Cardiac muscle cell (in vitro differentiated cells and primary cell): ENCODE results near the gene ZIC4. TPM values are rescaled to one million over a fixed set of nuclear protein-coding genes. Genes with fewer than 3 reads are reported as not detected.

ENCODE experiments used
- DNase-seq, 2 donors: peaks; one replicate each; pipeline versions ENCODE4 v3.0.0 to v3.0.0-alpha.2; 2010 to 2017; ENCODE audit warnings: low read depth in 1 of 2, low spot score in 1 of 2
- H3K27ac ChIP-seq: fragments of 200-600 bp; sonication (generic); 2 replicates; pipeline ENCODE4 v1.5.1; 2016
- H3K27me3 ChIP-seq: fragments of 200-600 bp; sonication (generic); 2 replicates; pipeline ENCODE4 v1.6.0; 2016; ENCODE audit warnings: control low read depth
- H3K36me3 ChIP-seq: fragments of 200-600 bp; sonication (generic); 2 replicates; pipeline ENCODE4 v1.5.1; 2016; ENCODE audit warnings: control low read depth
- H3K4me1 ChIP-seq: fragments of 200-600 bp; sonication (generic); 2 replicates; pipeline ENCODE4 v1.8.1; 2017; ENCODE audit warnings: low read depth, mild to moderate bottlenecking, mixed run types
- H3K4me3 ChIP-seq: fragments of 200-600 bp; sonication (generic); 2 replicates; pipeline ENCODE4 v1.5.1; 2016; ENCODE audit warnings: mild to moderate bottlenecking
- H3K9me3 ChIP-seq: fragments of 200-600 bp; sonication (generic); 2 replicates; pipeline ENCODE4 v1.5.1; 2017; ENCODE audit warnings: low read depth, mild to moderate bottlenecking, control low read depth
- polyA plus RNA-seq: library from polyadenylated mRNA; unstranded; fragments of >200 nt; fragmentation: Nextera tagmentation; extraction: Ambion mirVana; gene quantifications from 2 replicates; pipeline ENCODE4 v1.2.1, GENCODE V29; 2016
- total RNA-seq: library from RNA; depleted of rRNA; stranded (reverse); fragments of >200 nt; gene quantifications from 2 replicates; pipeline ENCODE4 v1.2.3, GENCODE V29; 2016
- TF ChIP-seq, protein P1 (sequence below): IDR thresholded peaks from 2 replicates; pipeline ENCODE4 v1.5.1; 2012; ENCODE audit warnings: low read depth, mild to moderate bottlenecking, low read length

Gene ZIC4
- total and polyA plus RNA-seq, 2 experiments from 2014 or later, result not detected

DNA sequence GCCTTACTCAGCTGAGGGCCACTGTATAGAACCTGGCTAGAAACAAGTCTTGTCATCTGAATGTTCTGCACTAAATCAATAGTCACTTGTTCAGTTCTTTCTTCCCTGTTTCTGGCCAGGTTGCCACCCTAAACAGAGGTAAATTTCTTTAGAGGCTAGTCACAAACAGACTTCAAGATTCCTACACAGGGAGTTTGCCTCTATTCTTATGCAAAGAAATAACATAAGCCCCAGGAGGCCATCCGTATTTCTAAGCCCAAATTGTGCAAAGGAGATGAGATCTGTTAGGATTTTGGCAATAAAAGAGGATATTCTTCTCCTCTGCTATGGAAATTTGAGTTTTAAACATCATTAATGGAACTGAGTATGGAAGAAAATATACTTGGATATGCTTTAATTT, 4.9 kb downstream of the ZIC4 start:
- Histone ChIP-seq H3K36me3 (no peaks in the 10 kb centered on the region), H3K27me3 (peaks cover 100% of the 10 kb centered on the region), H3K9me3 (no peaks in the 10 kb centered on the region), H3K27ac (no peak overlapping the region), H3K4me1 (no peaks in the 10 kb centered on the region), H3K4me3 (no peak overlapping the region)
- TF ChIP-seq, protein P1, sequence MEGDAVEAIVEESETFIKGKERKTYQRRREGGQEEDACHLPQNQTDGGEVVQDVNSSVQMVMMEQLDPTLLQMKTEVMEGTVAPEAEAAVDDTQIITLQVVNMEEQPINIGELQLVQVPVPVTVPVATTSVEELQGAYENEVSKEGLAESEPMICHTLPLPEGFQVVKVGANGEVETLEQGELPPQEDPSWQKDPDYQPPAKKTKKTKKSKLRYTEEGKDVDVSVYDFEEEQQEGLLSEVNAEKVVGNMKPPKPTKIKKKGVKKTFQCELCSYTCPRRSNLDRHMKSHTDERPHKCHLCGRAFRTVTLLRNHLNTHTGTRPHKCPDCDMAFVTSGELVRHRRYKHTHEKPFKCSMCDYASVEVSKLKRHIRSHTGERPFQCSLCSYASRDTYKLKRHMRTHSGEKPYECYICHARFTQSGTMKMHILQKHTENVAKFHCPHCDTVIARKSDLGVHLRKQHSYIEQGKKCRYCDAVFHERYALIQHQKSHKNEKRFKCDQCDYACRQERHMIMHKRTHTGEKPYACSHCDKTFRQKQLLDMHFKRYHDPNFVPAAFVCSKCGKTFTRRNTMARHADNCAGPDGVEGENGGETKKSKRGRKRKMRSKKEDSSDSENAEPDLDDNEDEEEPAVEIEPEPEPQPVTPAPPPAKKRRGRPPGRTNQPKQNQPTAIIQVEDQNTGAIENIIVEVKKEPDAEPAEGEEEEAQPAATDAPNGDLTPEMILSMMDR, result no peak
- DNase-seq, result no peak

DNA sequence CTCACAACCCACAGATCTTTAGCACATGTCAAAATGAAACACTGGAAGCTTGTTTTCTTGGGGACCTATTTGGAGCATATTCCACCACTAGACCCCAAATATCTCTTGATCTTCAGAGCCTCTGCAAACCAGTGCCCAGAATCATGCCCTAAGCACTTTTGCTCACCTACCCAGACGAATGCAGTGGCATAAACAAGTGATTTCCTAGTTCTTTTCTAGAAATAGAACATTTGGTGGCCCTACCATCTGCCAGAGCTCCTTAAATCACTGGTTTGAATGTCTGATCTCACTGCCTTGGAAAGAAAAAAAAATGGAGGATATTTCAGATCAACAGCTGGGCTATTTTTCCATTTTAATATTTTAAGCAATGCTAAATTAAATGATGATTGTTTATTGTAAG, 5.3 kb downstream of the ZIC4 start:
- H3K27ac ChIP-seq, result no peak overlapping the region
- H3K27me3 ChIP-seq, result peaks cover 100% of the 10 kb centered on the region
- no peak for DNase-seq
- no peaks in the 10 kb centered on the region for H3K36me3 ChIP-seq
- no peak overlapping the region for H3K4me3 ChIP-seq
- TF ChIP-seq, protein P1, result no peak
- no peaks in the 10 kb centered on the region for H3K4me1 ChIP-seq
- H3K9me3 ChIP-seq, result no peaks in the 10 kb centered on the region

DNA sequence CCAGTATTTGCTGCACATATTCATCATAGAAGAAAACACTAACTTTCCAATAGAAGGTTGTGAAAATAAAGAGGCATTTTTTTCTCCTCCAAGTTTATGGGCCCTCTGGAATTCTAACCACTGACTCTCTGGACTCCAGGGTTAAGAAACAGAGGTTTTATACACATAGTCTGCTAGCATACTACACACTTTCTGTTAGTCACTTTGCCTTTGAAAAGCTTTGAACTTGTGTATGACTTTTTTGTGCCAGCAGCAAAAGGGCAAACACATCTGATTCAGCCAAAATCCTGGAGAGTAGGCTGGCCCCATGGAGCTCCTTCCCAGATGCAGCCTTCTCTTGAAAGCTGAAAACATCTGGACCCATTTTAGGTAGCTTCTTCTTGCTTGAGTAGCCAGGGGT, 6.2 kb downstream of the ZIC4 start:
- no peak for DNase-seq
- H3K4me1 ChIP-seq, result no peaks in the 10 kb centered on the region
- H3K4me3 ChIP-seq, result no peak overlapping the region
- no peaks in the 10 kb centered on the region for H3K36me3 ChIP-seq
- TF ChIP-seq, protein P1, result no peak
- no peaks in the 10 kb centered on the region for H3K9me3 ChIP-seq
- no peak overlapping the region for H3K27ac ChIP-seq
- peaks cover 100% of the 10 kb centered on the region for H3K27me3 ChIP-seq

DNA sequence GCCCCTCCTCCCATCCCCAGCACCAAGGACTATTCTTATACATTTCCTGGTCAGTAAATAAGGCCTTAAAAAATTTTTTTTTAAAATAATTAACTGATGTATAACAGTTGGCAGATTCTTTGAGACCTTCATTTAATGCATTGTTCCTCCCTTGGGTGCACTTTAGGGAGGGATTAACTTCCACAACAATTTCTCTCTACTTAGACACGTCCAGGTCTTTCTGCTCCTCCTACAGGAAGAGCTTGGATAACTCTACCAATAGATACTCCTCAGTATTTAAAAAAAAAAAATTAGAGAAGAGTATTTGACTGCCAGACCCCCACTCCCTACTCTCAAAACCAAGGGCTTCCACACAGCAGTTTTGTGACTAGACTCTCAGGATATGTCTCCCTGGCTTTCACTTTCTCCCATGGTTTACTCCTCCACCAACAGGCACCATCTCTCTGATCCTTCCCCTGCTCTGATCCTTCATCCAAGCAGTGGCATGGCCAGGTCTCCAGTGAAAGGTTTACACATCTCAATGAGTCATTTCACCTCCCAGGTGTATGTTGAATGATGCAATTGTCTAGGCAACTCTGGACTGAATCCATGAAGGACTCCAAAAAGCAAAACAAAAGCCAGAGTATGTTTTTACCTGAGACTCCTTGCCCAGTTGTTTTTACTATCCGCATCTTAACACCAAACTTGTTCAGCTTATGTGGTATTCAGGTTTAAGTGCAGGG, 7.4 kb downstream of the ZIC4 start:
- peaks cover under 1% of the 10 kb centered on the region for H3K4me1 ChIP-seq
- no peaks in the 10 kb centered on the region for H3K9me3 ChIP-seq
- peaks cover 100% of the 10 kb centered on the region for H3K27me3 ChIP-seq
- TF ChIP-seq, protein P1, result no peak
- no peak for DNase-seq
- H3K27ac ChIP-seq, result no peak overlapping the region
- H3K4me3 ChIP-seq, result no peak overlapping the region
- no peaks in the 10 kb centered on the region for H3K36me3 ChIP-seq

DNA sequence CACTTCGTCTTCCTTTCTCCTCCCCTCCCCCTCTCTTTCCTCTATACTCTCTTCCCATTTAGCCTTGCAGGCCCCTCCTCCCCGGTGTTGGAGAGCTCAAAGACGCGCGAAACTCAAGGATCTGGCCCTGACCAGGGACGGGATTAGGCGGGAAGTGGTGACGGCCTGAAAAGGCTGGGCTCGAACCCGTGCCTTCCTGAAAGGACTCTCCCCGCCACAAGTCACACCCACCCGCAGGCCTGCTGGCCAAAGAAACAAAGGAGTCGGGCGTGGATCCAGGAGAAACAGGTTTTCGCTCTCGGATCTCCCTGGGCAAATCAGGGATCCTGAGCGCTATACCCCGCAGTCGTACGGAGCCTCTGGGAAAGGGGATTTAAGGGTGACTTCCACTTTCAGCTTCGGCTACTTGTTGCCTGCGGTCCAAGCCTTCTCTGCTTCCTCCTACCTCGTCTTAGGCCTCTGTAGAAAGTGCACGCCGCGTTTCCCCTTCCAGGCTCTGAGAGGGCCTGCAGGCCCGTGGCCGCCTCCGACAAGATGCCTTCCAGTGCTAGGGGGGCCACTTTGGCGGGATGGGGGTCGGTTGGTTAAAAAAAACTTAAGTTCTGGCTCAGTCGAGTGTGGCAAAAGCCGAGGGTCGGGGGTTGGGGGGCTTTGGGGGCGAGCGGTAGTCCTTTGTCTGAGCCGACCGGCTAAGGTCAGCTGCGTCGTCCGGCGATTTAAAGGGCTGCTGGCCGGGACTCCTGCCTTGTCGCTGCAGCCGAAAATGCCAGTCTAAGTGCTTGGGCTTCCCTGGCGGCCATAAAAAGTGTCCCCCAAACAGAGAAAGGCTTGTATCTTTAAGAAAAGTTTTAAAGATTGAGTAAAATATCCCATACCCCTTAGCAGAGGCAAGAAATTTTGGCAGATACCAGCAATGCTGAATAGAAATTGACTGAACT, 8.2 kb downstream of the ZIC4 start:
- H3K4me3 ChIP-seq, result no peak overlapping the region
- no peaks in the 10 kb centered on the region for H3K36me3 ChIP-seq
- no peak for DNase-seq
- peaks cover 9% of the 10 kb centered on the region for H3K4me1 ChIP-seq
- H3K27ac ChIP-seq, result no peak overlapping the region
- H3K9me3 ChIP-seq, result no peaks in the 10 kb centered on the region
- TF ChIP-seq, protein P1, result no peak
- H3K27me3 ChIP-seq, result peaks cover 100% of the 10 kb centered on the region
